Skin epidermis (tissue), 12 donors: Measurements from ENCODE around the gene CCNH.
A peak's percentile ranks its signal among the peaks of the same experiment; 100 is the strongest.

Experiments
- H3K27ac ChIP-seq, 21 experiments: fragments of 200-600 bp; sonication (generic) in 11 of 21; one replicate each; pipeline ENCODE4 v1.5.0; 2020; ENCODE audit warnings: mild to moderate bottlenecking in 3 of 21, inconsistent platforms in 2 of 21, moderate library complexity in 2 of 21
- H3K4me3 ChIP-seq, 7 experiments: fragments of 200-600 bp; sonication (generic) in 2 of 7; one replicate each; pipeline ENCODE4 v1.5.0; 2020; ENCODE audit warnings: inconsistent platforms in 2 of 7, mild to moderate bottlenecking in 2 of 7, moderate library complexity in 1 of 7

The CCNH gene

GRCh38 chr5:87405472-87406155 lies 7.1 kb downstream of the CCNH start:
- Histone ChIP-seq H3K4me3 (no peak overlapping the region), H3K27ac (no peak overlapping the region)

GRCh38 chr5:87404359-87404758 lies 8.4 kb downstream of the CCNH start:
- Histone ChIP-seq H3K4me3 (no peak overlapping the region), H3K27ac (no peak overlapping the region)

GRCh38 chr5:87403899-87404298 lies 8.8 kb downstream of the CCNH start:
- H3K4me3 ChIP-seq: no peak overlapping the region
- no peak overlapping the region for H3K27ac ChIP-seq

GRCh38 chr5:87403409-87403808 lies 9.3 kb downstream of the CCNH start:
- Histone ChIP-seq H3K4me3 (no peak overlapping the region), H3K27ac (no peak overlapping the region)

- Histone ChIP-seq H3K27ac (no peak overlapping the region), H3K4me3 (no peak overlapping the region)
Measured at GRCh38 chr5:87401626-87402025, 11.1 kb downstream of the CCNH start.

GRCh38 chr5:87400305-87400899 lies 12.3 kb downstream of the CCNH start:
- H3K4me3 ChIP-seq: no peak overlapping the region
- no peak overlapping the region for H3K27ac ChIP-seq

- no peak overlapping the region for H3K4me3 ChIP-seq
- H3K27ac ChIP-seq: no peak overlapping the region
Measured at GRCh38 chr5:87399720-87400119, 13.0 kb downstream of the CCNH start.

GRCh38 chr5:87398981-87399614 lies 13.6 kb downstream of the CCNH start:
- no peak overlapping the region for H3K27ac ChIP-seq

GRCh38 chr5:87394411-87395165 lies 18.1 kb downstream of the CCNH start:
- H3K27ac ChIP-seq: peak overlapping the region in 3 of 21 experiments; percentile 2 to 4 (median 3)
- H3K4me3 ChIP-seq: no peak overlapping the region

More at GRCh38 chr5:87398981-87399614, 13.6 kb downstream of the CCNH start:
- no peak overlapping the region for H3K4me3 ChIP-seq

- H3K4me3 ChIP-seq: no peak overlapping the region
Measured at GRCh38 chr5:87393331-87393730, 19.4 kb downstream of the CCNH start.

GRCh38 chr5:87392801-87393200 lies 19.9 kb downstream of the CCNH start:
- no peak overlapping the region for H3K4me3 ChIP-seq
- peak overlapping the region in 6 of 21 experiments; percentile 7 to 55 (median 26) for H3K27ac ChIP-seq

More at GRCh38 chr5:87393331-87393730, 19.4 kb downstream of the CCNH start:
- peak overlapping the region in 4 of 21 experiments; percentile 2 to 30 (median 16) for H3K27ac ChIP-seq

- H3K27ac ChIP-seq: peak overlapping the region in 5 of 21 experiments; percentile 9 to 55 (median 26)
- H3K4me3 ChIP-seq: no peak overlapping the region
Measured at GRCh38 chr5:87392170-87392569, 20.6 kb downstream of the CCNH start.

- no peak overlapping the region for H3K27ac ChIP-seq
Measured at GRCh38 chr5:87390576-87391199, 22.0 kb downstream of the CCNH start.

GRCh38 chr5:87390075-87390474 lies 22.7 kb downstream of the CCNH start:
- Histone ChIP-seq H3K4me3 (no peak overlapping the region), H3K27ac (no peak overlapping the region)

More at GRCh38 chr5:87390576-87391199, 22.0 kb downstream of the CCNH start:
- no peak overlapping the region for H3K4me3 ChIP-seq

- H3K27ac ChIP-seq: no peak overlapping the region
- H3K4me3 ChIP-seq: no peak overlapping the region
Measured at GRCh38 chr5:87389296-87390034, 23.3 kb downstream of the CCNH start.

GRCh38 chr5:87388129-87388528 lies 24.6 kb downstream of the CCNH start:
- no peak overlapping the region for H3K27ac ChIP-seq
- H3K4me3 ChIP-seq: no peak overlapping the region

GRCh38 chr5:87385802-87386201 lies 26.9 kb downstream of the CCNH start:
- no peak overlapping the region for H3K27ac ChIP-seq
- H3K4me3 ChIP-seq: no peak overlapping the region

- Histone ChIP-seq H3K4me3 (no peak overlapping the region), H3K27ac (no peak overlapping the region)
Measured at GRCh38 chr5:87383216-87383615, 29.5 kb downstream of the CCNH start.

- Histone ChIP-seq H3K27ac (no peak overlapping the region), H3K4me3 (no peak overlapping the region)
Measured at GRCh38 chr5:87382224-87382623, 30.5 kb downstream of the CCNH start.
